ENCODE data around the gene ADCY3. TPM values are rescaled to one million over a fixed set of nuclear protein-coding genes. Genes with fewer than 3 reads are reported as not detected.

The ADCY3 gene
- total and polyA plus RNA-seq, 9 of the 15 experiments (the other 6 are each of a cell fraction or from before 2014, with no cell fraction given) = 1.5 to 54.8 (median 26.3) TPM

- Histone ChIP-seq H3K9me3 (replicated peaks; ENCODE audit: control insufficient read depth, insufficient read depth, low read depth, low read length) (no peaks in the 10 kb centered on the region), H3K9ac (ENCODE audit: insufficient read depth in 1 of 2, low read depth in 2 of 2, low read length in 2 of 2) (peak overlapping the region in 1 of 2 experiments; percentile 45; a peak in 1 of 4 replicates), H3K27ac (ENCODE audit: extremely low read depth, low read depth, low read length) (peak overlapping the region; percentile 85), H3K9me1 (ENCODE audit: control insufficient read depth, insufficient read depth, low read length) (no peaks in the 10 kb centered on the region), H3K79me2 (ENCODE audit: control insufficient read depth, insufficient read depth, low read length) (peaks cover 24% of the 10 kb centered on the region), H3K4me2 (ENCODE audit: insufficient read depth, low read length) (peak overlapping the region; percentile 14), H3K36me3 (ENCODE audit: control insufficient read depth, insufficient read depth, low read length) (peaks cover 89% of the 10 kb centered on the region), H3K4me1 (replicated peaks in 1 of 2; ENCODE audit: control insufficient read depth in 2 of 2, insufficient read depth in 2 of 2, low read length in 2 of 2) (peaks cover 5 to 28% of the 10 kb centered on the region in 2 experiments; a peak in 4 of 5 replicates), H3K27me3 (ENCODE audit: control insufficient read depth in 2 of 2, insufficient read depth in 2 of 2, low read length in 2 of 2) (no peaks in the 10 kb centered on the region), H3K4me3 (no peak overlapping the region), H4K20me1 (replicated peaks; ENCODE audit: control insufficient read depth, insufficient read depth, low read length) (0 out of 2 replicates have a peak, but pooled peaks cover 2% of the 10 kb centered on the region), H2AFZ (ENCODE audit: low read depth, low read length) (peak overlapping the region; percentile 40; the same call in 1 of the 2 replicates)
- DNase-seq (ENCODE audit: extremely low read depth in 1 of 4, low spot score in 3 of 4) (peak in 2 of 4 experiments; percentile 70 to 78), FAIRE-seq (peak; percentile 89), ATAC-seq (peak; percentile 76)
- in situ Hi-C loops (cut with MboI) = no loop called here
- BruUV-seq (replicated peaks) = no TSS peak
- 15% methylated on average over 4 of the region's 4 CpGs for WGBS (ENCODE audit: insufficient coverage, low coverage, missing lambda C conversion rate)
- POLR2A ChIA-PET = interaction anchor here (1.7 to 2.0 kb wide), 2 partner anchors 11 to 22 kb away, joined by 3 to 9 read pairs; no protein-coding TSS in a partner anchor
- CTCF ChIA-PET (ENCODE audit: low intra/inter-chr PET ratio) = no interaction called here
- intact Hi-C loops (cut with micrococcal nuclease) = no loop called here
- TF ChIP-seq SMAD3 (CRISPR knock-in tag; conservative IDR thresholded peaks at IDR 0.05) = 0 out of 2 replicates have a peak, but pooled peaks have one; percentile 13
- TF ChIP-seq MBD2 (IDR thresholded peaks at IDR 0.05; ENCODE audit: borderline replicate concordance, low read depth) = no peak
- no peak for TF ChIP-seq ZNF778 (CRISPR knock-in tag; IDR thresholded peaks at IDR 0.05)
- no peak for TF ChIP-seq EWSR1 (IDR thresholded peaks at IDR 0.05; ENCODE audit: borderline replicate concordance, low read depth, partially characterized antibody)
- no peak for TF ChIP-seq ZSCAN29 (IDR thresholded peaks at IDR 0.05)
- TF ChIP-seq C11orf30 (IDR thresholded peaks at IDR 0.05; ENCODE audit: low read depth) = peak; percentile 83
- TF ChIP-seq ZHX1 (conservative IDR thresholded peaks at IDR 0.05; ENCODE audit: low read length) = no peak
- peak in 1 of 3 experiments; percentile 55 for TF ChIP-seq YY1 (IDR thresholded peaks at IDR 0.05; ENCODE audit: borderline replicate concordance in 1 of 3, control insufficient read depth in 1 of 3, extremely low read depth in 1 of 3, insufficient read depth in 3 of 3, insufficient read length in 1 of 3, insufficient replicate concordance in 2 of 3, low read depth in 1 of 3, low read length in 2 of 3)
- no peak for TF ChIP-seq ZNF586 (CRISPR knock-in tag; conservative IDR thresholded peaks at IDR 0.05)
- no peak for TF ChIP-seq ZNF583 (CRISPR knock-in tag; IDR thresholded peaks at IDR 0.05)
- TF ChIP-seq SIN3A (IDR thresholded peaks at IDR 0.05; ENCODE audit: borderline replicate concordance in 2 of 2, control insufficient read depth in 1 of 2, low read depth in 2 of 2, low read length in 2 of 2) = no peak
- peak; percentile 51; the same call in 1 of the 2 replicates for TF ChIP-seq HINFP (tag; conservative IDR thresholded peaks at IDR 0.05; ENCODE audit: low read depth)
- TF ChIP-seq ATF6 (CRISPR knock-in tag; IDR thresholded peaks at IDR 0.05) = no peak
- no peak; the same call in 1 of the 2 replicates for TF ChIP-seq ETV1 (tag; conservative IDR thresholded peaks at IDR 0.05; ENCODE audit: low read depth)
- TF ChIP-seq EHMT2 (IDR thresholded peaks at IDR 0.05) = peak; percentile 61; the same call in 1 of the 2 replicates
- TF ChIP-seq ADNP (tag; IDR thresholded peaks at IDR 0.05) = no peak
Observed at GRCh38 chr2:24816884-24817283, 103.2 kb downstream of the ADCY3 start.
